Karpas-422 (cell line): ENCODE measurements around the gene MTO1. TPM values are rescaled to one million over a fixed set of nuclear protein-coding genes. Genes with fewer than 3 reads are reported as not detected.

Experiments used
- DNase-seq: peaks from one replicate; pipeline ENCODE4 v3.0.0-alpha.2; 2015
- H2AFZ ChIP-seq: fragments of 200-600 bp; sonication (generic); 2 replicates; pipeline ENCODE4 v1.6.1; 2014; ENCODE audit warnings: antibody characterized with exemption, low read length, mixed read lengths
- H3K27ac ChIP-seq: fragments of 200-600 bp; sonication (generic); 2 replicates; pipeline ENCODE4 v1.5.1; 2014; ENCODE audit warnings: mild to moderate bottlenecking, low read length, moderate library complexity
- H3K27me3 ChIP-seq: fragments of 200-600 bp; sonication (generic); 2 replicates; pipeline ENCODE4 v1.6.1; 2014; ENCODE audit warnings: low read length, mixed read lengths
- H3K36me3 ChIP-seq: fragments of 200-600 bp; sonication (generic); 2 replicates; pipeline ENCODE4 v1.6.1; 2014; ENCODE audit warnings: low read length, mixed read lengths; ENCODE audit not compliant: insufficient read depth
- H3K4me1 ChIP-seq: fragments of 200-600 bp; sonication (generic); 2 replicates; pipeline ENCODE4 v1.6.1; 2014; ENCODE audit warnings: mild to moderate bottlenecking, low read length, mixed read lengths
- H3K4me2 ChIP-seq: fragments of 200-600 bp; sonication (generic); 2 replicates; pipeline ENCODE4 v1.6.1; 2014; ENCODE audit warnings: low read length, low read depth, mild to moderate bottlenecking; ENCODE audit not compliant: poor library complexity, severe bottlenecking
- H3K4me3 ChIP-seq: fragments of 200-600 bp; sonication (generic); 2 replicates; pipeline ENCODE4 v1.5.1; 2014; ENCODE audit warnings: mild to moderate bottlenecking, antibody characterized with exemption, low read length, mixed read lengths
- H3K79me2 ChIP-seq: fragments of 200-600 bp; sonication (generic); 2 replicates; pipeline ENCODE4 v1.6.1; 2014; ENCODE audit warnings: mild to moderate bottlenecking, low read length, mixed read lengths
- H3K9ac ChIP-seq: fragments of 200-600 bp; sonication (generic); 2 replicates; pipeline ENCODE4 v1.6.0; 2014; ENCODE audit warnings: low read length
- H3K9me2 ChIP-seq: fragments of 200-600 bp; sonication (generic), shearing (Covaris generic); replicated peaks from 2 replicates; pipeline ENCODE4 v1.6.0; 2014; ENCODE audit warnings: mild to moderate bottlenecking, low read length, moderate library complexity; ENCODE audit not compliant: insufficient read depth
- H3K9me3 ChIP-seq: fragments of 300-700, 200-600 bp; sonication (generic); 2 replicates; pipeline ENCODE4 v1.6.1; 2014; ENCODE audit warnings: low read length, mixed read lengths
- H4K20me1 ChIP-seq: fragments of 200-600 bp; sonication (generic); 2 replicates; pipeline ENCODE4 v1.6.1; 2014; ENCODE audit warnings: mild to moderate bottlenecking, antibody characterized with exemption, low read length, low read depth; ENCODE audit not compliant: insufficient read depth
- total RNA-seq: library from RNA; depleted of rRNA; stranded (reverse); fragments of >200 nt; shearing (Covaris generic); gene quantifications from 2 replicates; pipeline ENCODE4 v1.2.3, GENCODE V29; 2014; ENCODE audit warnings: low replicate concordance

MTO1 gene
- total RNA-seq, 1 experiment from 2014 or later, result 65.9 TPM

DNA sequence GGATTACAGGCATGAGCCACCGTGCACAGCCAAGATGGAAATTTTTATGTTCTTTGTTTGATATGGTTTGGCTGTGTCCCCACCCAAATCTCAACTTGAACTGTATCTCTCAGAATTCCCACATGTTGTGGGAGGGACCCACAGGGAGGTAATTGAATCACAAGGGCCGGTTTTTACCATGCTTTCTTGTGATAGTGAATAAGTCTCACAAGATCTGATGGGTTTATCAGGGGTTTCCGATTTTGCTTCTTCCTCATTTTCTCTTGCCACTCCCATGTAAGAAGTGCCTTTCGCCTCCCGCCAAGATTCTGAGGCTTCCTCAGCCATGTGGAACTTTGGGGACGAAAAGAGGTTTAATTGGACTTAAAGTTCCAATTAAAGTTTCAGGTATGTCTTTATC, 44.7 kb downstream of the MTO1 start:
- Histone ChIP-seq H3K4me2 (no peak overlapping the region), H3K27me3 (no peaks in the 10 kb centered on the region), H3K4me3 (no peak overlapping the region), H3K9me2 (no peaks in the 10 kb centered on the region), H3K9ac (no peak overlapping the region), H4K20me1 (no peaks in the 10 kb centered on the region), H3K27ac (no peak overlapping the region), H3K36me3 (peaks cover 20% of the 10 kb centered on the region), H2AFZ (no peak overlapping the region), H3K79me2 (no peaks in the 10 kb centered on the region), H3K4me1 (no peaks in the 10 kb centered on the region), H3K9me3 (no peaks in the 10 kb centered on the region)
- DNase-seq, result peak; percentile 36

DNA sequence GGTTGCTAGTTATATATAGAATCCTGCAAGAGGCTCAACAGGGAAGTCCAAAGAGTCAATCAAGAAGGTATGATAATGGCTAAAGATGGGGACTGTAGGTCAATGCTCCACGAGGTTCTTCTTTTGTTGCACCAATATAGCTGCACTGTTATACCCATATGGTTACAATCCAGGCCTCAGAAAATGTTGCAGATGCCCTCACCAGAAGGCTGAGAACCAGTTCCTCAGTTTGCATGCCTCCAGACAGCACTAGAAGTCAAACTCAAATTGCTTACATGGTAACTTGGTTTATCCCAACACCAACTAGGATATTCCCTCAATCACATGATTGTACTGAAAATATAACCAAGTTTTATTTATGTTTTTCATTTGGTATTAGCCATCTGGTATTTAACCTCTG, 47.2 kb downstream of the MTO1 start:
- H3K4me2 ChIP-seq, result no peak overlapping the region
- no peaks in the 10 kb centered on the region for H3K79me2 ChIP-seq
- H3K4me3 ChIP-seq, result no peak overlapping the region
- H3K9ac ChIP-seq, result no peak overlapping the region
- H2AFZ ChIP-seq, result no peak overlapping the region
- no peaks in the 10 kb centered on the region for H3K9me2 ChIP-seq
- H3K27me3 ChIP-seq, result no peaks in the 10 kb centered on the region
- no peaks in the 10 kb centered on the region for H4K20me1 ChIP-seq
- 0 out of 2 replicates have a peak overlapping the region, but pooled peaks have one; percentile 1 for H3K27ac ChIP-seq
- no peaks in the 10 kb centered on the region for H3K4me1 ChIP-seq
- no peaks in the 10 kb centered on the region for H3K9me3 ChIP-seq
- peaks cover 10% of the 10 kb centered on the region for H3K36me3 ChIP-seq
- no peak for DNase-seq

DNA sequence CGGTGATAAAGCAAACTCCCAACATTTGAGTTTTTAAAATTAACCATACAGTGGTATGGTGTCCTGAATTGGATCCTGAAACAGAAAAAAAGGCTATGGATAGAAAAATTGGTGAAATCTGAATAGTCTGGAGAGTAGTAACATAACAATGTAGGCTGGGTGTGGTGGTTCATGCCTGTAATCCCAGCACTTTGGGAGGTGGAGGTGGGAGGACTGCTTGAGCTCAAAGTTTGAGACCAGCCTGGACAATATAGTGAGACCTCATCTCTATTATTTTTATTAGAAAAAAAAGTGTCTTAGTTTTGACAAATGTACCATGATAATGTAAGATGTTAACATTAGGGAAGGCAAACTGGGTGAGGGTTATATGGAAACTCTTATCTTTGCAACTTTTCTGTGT, 48.3 kb downstream of the MTO1 start:
- Histone ChIP-seq H3K4me1 (no peaks in the 10 kb centered on the region), H4K20me1 (no peaks in the 10 kb centered on the region), H3K27ac (no peak overlapping the region), H3K27me3 (no peaks in the 10 kb centered on the region), H3K9me3 (no peaks in the 10 kb centered on the region), H3K79me2 (no peaks in the 10 kb centered on the region), H3K9ac (no peak overlapping the region), H3K4me3 (no peak overlapping the region), H3K9me2 (no peaks in the 10 kb centered on the region), H2AFZ (no peak overlapping the region), H3K4me2 (no peak overlapping the region), H3K36me3 (peaks cover 2% of the 10 kb centered on the region; the same call in 1 of the 2 replicates)
- DNase-seq, result no peak

DNA sequence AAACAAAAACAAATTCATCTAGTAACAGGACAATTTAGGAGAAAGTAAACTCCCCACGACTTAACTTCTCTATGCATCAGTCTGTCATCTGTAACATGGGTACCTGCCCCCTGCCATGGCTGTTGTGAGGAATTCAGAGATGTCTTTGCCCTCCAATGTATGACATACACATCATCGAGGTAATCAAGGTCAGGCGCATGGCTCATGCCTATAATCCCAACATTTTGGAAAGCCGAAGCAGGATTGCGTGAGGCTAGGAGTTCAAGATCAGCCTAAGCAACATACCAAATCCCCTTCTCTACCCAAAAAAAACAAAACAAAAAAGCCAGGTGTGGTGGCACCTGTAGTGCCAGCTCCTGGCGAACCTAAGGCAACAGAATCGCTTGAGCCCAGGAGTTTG, 50.3 kb downstream of the MTO1 start:
- Histone ChIP-seq H3K9me2 (no peaks in the 10 kb centered on the region), H3K4me1 (no peaks in the 10 kb centered on the region), H2AFZ (no peak overlapping the region), H4K20me1 (peaks cover under 1% of the 10 kb centered on the region; the same call in 1 of the 2 replicates), H3K27me3 (no peaks in the 10 kb centered on the region), H3K4me2 (no peak overlapping the region), H3K9ac (no peak overlapping the region), H3K4me3 (no peak overlapping the region), H3K9me3 (no peaks in the 10 kb centered on the region), H3K27ac (no peak overlapping the region), H3K36me3 (peaks cover 20% of the 10 kb centered on the region), H3K79me2 (no peaks in the 10 kb centered on the region)
- DNase-seq, result peak; percentile 57

DNA sequence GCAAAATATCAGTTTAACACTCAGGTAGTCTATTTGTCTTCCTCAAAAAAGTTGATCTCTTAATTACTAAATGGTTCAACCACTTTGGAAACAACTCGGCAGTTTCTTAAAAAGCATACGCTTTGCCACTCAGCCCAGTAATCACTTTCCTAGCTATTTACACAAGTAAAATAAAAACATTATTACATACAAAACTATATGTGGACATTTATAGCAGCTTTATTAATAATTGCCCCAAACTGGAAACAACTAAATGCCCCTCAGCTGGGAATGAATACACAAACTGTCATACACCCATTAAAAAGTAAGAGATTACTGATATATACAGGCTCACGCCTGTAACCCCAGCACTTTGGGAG, 51.9 kb downstream of the MTO1 start:
- H3K79me2 ChIP-seq, result no peaks in the 10 kb centered on the region
- DNase-seq, result peak; percentile 70
- H3K4me2 ChIP-seq, result no peak overlapping the region
- H2AFZ ChIP-seq, result no peak overlapping the region
- no peak overlapping the region for H3K9ac ChIP-seq
- H3K27ac ChIP-seq, result no peak overlapping the region
- no peak overlapping the region for H3K4me3 ChIP-seq
- H3K9me3 ChIP-seq, result no peaks in the 10 kb centered on the region
- peaks cover 26% of the 10 kb centered on the region for H3K36me3 ChIP-seq
- H4K20me1 ChIP-seq, result peaks cover 5% of the 10 kb centered on the region; the same call in 1 of the 2 replicates
- no peaks in the 10 kb centered on the region for H3K27me3 ChIP-seq
- peaks cover 4% of the 10 kb centered on the region for H3K4me1 ChIP-seq
- H3K9me2 ChIP-seq, result no peaks in the 10 kb centered on the region

DNA sequence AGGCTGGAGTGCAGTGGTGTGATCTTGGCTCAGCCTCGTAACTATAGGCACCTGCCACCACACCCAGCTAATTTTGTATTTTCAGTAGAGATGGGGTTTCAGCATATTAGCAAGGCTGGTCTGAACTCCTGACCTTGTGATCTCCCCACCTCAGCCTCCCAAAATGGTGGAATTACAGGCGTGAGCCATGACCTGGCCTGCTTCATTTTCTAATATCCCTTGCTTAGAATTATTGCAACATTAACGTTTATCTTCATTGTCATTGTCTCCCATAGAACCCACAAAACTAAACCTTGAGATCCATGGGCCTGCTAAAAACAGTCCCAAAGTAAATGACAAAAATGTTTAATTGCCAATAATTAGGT, 53.2 kb downstream of the MTO1 start:
- Histone ChIP-seq H2AFZ (no peak overlapping the region), H3K9me2 (no peaks in the 10 kb centered on the region), H3K27ac (peak overlapping the region; percentile 39), H3K4me2 (no peak overlapping the region), H3K4me1 (peaks cover 15% of the 10 kb centered on the region), H3K79me2 (peaks cover 6% of the 10 kb centered on the region), H3K27me3 (no peaks in the 10 kb centered on the region), H3K36me3 (peaks cover 39% of the 10 kb centered on the region), H3K4me3 (no peak overlapping the region), H3K9ac (no peak overlapping the region), H4K20me1 (peaks cover 9% of the 10 kb centered on the region), H3K9me3 (no peaks in the 10 kb centered on the region)
- peak; percentile 77 for DNase-seq

DNA sequence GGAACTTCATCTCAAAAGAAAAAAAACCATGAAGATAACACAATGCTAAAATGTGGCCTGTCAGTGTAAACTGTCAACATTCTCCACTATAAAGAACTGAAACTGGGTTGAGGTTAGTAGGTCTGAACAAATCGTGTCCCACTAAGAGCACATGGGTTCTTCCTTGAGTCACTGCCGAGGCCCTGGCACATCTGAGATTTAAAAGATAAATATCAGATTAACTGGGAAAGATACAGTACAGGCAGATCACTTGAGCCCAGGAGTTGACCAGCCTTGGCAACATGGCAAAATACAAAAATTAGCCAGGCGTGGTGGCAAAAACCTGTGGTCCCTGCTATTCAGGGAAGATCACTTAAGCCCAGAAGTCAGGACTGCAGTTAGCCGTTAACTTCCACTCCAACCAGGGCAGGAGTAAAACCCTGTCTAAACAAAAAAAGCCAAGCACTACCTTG, 53.7 kb downstream of the MTO1 start:
- peaks cover 44% of the 10 kb centered on the region for H3K36me3 ChIP-seq
- peaks cover 17% of the 10 kb centered on the region for H3K4me1 ChIP-seq

DNA sequence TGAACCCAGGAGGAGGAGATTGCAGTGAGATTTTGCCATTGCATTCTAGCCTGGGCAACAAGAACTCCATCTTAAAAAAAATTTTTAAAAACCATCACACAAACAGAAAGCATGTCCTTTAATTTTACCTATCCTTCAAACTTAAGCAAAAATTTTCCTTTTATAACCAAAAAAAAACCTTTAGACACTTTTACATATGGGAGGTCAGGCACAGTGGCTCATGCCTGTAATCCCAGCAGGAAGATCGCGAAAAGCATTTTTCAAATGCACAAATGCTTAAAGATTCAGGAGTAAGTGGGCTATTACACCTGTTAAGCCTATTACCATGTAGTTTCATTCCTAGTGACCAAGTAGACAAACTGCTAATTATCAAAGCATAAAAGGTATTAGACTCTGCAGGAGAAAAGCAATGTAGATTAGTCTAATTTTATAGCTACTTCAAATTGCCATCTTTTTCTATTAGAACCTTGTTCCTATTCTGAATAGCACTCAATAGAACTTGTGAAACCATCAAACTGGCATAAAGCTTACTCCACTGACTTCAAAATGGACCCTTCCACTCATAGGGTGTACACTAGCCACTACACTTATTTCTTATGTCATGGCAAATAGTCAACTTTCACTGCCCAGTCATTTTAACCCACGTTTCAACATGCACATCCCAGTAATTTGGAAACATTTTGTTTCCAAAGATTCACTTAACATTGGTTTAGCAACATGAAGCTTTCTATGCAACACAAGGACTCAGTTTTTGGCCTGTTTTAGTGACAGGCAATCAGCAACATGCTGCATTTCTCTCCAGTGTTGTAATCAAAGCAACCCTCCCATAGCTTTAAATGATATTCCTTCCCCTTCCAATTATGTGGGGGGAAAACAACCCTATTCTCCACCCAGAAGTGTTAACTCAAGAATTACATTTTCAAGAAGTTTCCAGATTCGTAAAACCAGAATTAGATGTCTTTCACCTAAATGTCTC, 55.3 kb downstream of the MTO1 start:
- Histone ChIP-seq H3K4me3 (no peak overlapping the region), H3K27ac (peak overlapping the region; percentile 12; the same call in 1 of the 2 replicates), H3K4me2 (no peak overlapping the region), H3K9ac (no peak overlapping the region), H3K27me3 (no peaks in the 10 kb centered on the region), H3K9me2 (no peaks in the 10 kb centered on the region), H3K79me2 (peaks cover 17% of the 10 kb centered on the region), H4K20me1 (peaks cover 19% of the 10 kb centered on the region), H2AFZ (no peak overlapping the region), H3K9me3 (no peaks in the 10 kb centered on the region), H3K36me3 (peaks cover 49% of the 10 kb centered on the region), H3K4me1 (peaks cover 20% of the 10 kb centered on the region)
- peak; percentile 66 for DNase-seq

More for the DNA sequence above, 53.7 kb downstream of the MTO1 start:
- Histone ChIP-seq H3K4me3 (no peak overlapping the region), H3K27me3 (no peaks in the 10 kb centered on the region), H4K20me1 (peaks cover 14% of the 10 kb centered on the region), H3K9me2 (no peaks in the 10 kb centered on the region), H3K4me2 (no peak overlapping the region), H3K9ac (no peak overlapping the region), H3K9me3 (no peaks in the 10 kb centered on the region), H3K79me2 (peaks cover 11% of the 10 kb centered on the region), H2AFZ (no peak overlapping the region), H3K27ac (peak overlapping the region; percentile 39)
- DNase-seq, result peak; percentile 72
